ENCODE results near the gene KBTBD8.

Gene KBTBD8

DNA sequence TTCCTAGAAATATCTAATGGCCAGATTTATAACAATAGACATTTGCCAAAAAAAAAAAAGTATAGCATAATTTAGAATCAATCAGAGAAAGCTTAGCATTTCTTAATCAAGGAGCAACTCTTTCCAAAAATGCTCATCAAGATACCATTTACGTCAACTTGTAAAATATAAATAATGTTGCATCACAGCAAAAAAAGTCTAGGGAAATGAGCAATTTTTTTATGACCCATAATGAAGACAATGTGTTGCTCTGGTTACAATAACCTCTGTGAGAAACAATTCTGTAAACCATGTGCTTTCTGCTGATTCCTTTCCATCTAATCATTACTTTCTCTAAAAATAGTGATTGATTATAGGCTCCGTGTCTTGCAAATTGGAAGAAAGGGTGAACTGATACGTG is 36.3 kb downstream of the KBTBD8 start:
- no peak for DNase-seq (ENCODE audit: low read depth, low spot score)

DNA sequence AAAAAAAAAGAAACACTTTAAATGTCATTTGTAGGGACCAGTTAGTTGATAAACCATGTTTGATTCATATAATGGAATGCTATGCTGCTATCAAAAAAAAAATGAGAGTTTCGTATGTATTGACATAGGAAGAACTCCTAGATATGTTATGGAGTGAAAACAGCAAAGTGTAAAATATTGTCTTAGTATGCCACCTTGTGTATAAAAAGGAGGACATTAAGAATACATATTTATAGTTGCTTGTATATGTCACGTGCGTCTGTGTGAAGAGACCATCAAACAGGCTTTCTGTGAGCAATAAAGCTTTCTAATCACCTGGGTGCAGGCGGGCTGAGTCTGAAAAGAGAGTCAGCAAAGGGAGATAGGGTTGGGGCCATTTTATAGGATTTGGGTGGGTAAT is 39.5 kb downstream of the KBTBD8 start:
- DNase-seq (ENCODE audit: low read depth, low spot score) = no peak

- no peak for DNase-seq (ENCODE audit: low read depth, low spot score)
Measured at GRCh38 chr3:67044295-67044694, 46.2 kb downstream of the KBTBD8 start.

- DNase-seq (ENCODE audit: low read depth, low spot score) = no peak
Measured at GRCh38 chr3:67044955-67045354, 46.8 kb downstream of the KBTBD8 start.

DNA sequence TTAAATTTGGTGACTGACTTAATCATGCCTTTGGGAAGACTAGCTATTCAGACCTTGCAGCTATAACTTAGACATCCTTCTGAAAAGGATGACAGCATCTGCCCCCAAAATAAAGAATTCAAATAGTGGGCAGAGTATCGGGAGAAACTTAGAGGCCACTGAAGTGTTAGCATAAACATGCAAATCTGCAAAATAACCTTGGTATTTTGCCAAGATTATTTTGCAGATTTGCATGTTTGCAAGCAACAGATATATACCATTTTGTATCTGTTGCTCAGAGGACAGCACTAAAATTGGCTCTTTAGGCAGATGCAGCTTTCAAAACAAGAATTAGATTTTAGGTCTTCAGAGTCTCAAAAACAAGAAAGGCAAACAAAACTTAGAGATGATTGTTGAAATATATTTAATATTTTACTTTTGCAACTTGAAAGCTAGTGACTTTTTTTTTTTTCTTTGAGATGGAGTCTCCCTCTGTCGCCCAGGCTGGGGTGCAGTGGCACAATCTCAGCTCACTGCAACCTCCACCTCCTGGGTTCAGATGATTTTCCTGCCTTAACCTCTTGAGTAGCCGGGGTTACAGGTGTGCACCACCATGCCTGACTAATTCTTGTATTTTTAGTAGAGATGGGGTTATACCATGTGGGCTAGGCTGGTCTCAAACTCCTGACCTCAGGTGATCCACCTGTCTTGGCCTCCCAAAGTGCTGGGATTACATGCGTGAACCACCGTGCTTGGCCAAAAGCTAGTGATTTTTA is 47.8 kb downstream of the KBTBD8 start:
- no peak for DNase-seq (ENCODE audit: low read depth, low spot score)

DNA sequence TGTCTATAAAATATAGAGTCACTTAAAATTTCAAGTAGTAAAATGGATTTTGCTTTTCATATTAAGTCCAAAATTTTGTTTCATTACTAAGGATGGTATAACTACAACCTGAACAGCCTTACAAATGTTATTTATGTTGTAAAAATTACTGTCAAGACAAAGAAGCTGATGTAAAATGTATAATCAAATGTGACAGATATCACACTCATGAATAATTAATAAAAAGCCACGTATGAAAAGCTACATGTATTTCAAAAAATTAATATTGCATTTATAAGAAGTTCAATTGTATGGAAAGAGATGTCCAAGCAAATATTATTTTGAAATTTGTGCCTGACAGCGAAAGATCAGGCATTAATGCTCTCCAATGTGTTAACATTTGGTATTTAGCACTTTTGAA is 48.9 kb downstream of the KBTBD8 start:
- DNase-seq (ENCODE audit: low read depth, low spot score) = no peak

DNA sequence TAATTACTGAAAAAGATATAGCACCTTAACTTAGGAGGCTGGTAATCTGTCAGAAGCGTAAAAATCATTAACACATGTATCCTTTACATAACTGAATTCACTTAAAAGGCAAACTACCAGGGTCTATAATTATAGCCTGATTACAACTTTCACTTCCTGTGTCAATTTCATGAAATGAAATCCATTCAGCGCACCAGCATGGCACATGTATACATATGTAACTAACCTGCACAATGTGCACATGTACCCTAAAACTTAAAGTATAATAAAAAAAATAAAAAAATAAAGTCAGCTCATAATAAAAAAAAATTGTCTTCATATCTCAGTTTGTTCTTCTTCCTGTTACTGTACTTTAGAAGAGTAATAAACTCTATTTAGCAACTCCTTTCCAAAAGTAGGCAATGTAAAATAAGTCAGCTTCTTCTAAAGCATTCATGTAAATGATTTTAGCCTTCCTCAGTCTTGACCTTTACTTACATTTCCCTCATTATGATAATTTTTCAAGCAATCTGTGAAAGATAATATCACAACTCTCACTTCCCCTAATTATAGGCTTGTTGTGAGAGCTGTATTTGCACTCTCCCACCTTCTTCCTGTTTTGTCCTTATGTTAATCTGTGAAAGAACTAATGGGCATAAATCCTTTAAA is 50.1 kb downstream of the KBTBD8 start:
- no peak for DNase-seq (ENCODE audit: low read depth, low spot score)

GRCh38 chr3:67048715-67049074 is 50.6 kb downstream of the KBTBD8 start:
- no peak for DNase-seq (ENCODE audit: low read depth, low spot score)

DNA sequence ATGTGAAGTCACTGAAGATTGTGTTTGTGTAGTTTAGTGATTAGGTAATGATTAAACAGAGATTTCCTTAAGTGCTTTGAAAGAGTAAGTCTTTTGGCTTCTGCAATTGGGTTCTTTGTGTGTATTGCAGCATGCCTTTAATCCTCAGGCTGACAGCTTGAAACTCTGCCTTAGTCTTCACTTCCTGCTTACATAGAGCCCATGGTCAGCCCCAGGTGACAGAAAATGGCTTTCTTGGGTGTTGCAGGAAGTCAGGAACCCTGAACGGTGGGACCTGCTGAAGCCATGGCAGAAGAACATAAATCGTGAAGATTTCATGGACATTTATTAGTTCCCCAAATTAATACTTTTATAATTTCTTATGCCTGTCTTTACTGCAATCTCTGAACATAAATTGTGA is 61.3 kb downstream of the KBTBD8 start:
- no peak for DNase-seq (ENCODE audit: low read depth, low spot score)
